NCI-H69 (cell line): ENCODE measurements around the gene CFAP61.

Experiments used
- DNase-seq: peaks from one replicate; lab custom pipeline; 2025; lab: John Stamatoyannopoulos, UW

Gene CFAP61

DNA sequence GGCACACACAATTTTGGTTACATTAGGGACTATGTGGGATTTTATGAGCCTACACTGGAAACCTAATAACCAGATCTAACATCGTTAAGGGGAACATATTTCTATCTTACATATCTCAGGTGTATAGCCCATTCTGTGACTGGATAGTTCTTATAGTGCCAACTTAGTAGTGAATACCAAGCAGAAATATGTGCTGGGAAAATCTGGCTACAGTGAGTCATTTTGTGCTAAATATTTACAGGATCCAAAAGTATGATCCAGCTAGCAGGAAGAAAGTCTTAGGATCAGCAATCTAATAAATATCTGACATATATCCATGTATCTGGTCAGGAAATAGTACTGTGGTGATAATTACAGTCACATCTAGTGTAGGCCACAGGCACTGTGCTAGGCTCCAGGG is 221.0 kb downstream of the CFAP61 start:
- DNase-seq, result no peak

DNA sequence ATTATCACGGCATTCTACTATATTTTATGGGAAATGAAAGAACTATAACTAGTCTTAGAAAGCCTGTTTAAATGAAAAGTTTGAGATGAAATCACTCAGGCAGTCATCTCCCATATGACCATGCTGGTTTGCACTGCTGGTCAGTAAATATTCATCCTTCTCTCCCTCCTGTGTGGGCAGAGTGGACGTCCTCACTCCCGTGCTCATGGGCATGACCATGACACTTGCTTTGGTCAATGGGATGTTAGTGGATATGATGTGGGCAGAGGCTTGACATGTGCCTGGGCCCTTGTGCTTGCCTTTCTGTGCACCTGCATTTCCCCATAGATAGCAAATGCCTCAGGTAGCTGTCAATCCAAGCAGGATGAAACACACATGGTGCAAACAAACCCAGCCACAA is 222.5 kb downstream of the CFAP61 start:
- no peak for DNase-seq

DNA sequence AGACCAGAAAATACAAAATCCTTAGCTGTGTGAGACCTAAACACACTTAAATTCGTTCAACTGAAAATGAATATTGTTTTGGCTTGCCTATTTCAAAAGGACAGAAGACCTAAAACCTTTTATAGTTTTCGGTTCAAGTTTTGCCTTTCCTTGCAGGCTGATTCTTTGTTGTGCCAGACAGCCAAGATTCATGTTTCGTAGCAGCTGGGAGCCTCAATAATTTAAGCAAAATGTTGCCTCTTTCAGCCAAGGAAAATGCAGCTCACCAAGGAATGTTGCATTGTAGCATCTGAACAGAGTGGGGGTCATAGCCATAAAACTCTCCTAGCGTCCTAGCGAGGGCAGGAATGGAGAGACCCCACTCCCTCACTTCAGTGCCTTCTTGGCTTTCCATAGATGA is 223.3 kb downstream of the CFAP61 start:
- DNase-seq, result no peak

GRCh38 chr20:20276811-20277530 is 224.6 kb downstream of the CFAP61 start:
- DNase-seq, result peak; percentile 80

DNA sequence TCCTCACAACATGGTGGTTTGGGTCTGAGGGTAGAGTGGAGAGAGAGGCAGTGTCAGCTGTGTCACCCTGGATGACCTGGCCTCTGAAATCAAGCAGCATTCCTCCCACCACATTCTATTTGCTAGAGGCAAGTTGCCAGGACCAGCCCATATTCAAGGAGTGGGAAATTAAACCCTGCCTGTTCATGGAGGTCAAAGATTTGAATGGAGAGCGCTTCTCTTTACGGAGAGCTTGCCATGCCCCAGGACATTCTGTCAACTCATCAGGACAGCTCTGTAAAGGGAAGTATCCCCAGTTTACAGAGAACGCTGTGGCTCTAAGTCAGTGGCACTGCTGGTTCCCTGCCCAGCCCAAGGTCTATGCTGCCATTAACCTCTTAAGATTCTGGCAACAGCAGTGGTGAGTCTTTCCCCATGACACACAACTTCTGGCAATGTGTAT is 225.6 kb downstream of the CFAP61 start:
- peak; percentile 41 for DNase-seq

GRCh38 chr20:20286061-20286460 is 233.7 kb downstream of the CFAP61 start:
- DNase-seq, result no peak

DNA sequence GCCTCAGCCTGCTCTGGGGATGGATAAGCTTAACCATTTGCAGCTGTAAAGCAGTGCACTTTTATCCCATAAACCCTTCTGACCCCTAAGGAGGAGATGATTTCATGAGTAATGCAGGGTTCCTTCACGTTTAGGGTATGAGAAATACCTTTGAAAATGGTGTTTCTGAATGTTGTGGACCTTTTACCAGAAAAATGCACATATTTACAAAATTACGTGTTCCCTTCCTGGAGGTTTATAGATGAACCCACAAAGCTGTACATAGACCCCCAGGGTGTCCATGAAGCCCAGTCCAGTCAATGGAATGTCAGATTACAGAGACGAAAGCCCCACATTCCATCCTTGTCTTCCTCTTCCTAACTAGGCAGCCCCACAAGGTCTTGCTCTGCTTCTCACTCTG is 237.0 kb downstream of the CFAP61 start:
- no peak for DNase-seq

DNA sequence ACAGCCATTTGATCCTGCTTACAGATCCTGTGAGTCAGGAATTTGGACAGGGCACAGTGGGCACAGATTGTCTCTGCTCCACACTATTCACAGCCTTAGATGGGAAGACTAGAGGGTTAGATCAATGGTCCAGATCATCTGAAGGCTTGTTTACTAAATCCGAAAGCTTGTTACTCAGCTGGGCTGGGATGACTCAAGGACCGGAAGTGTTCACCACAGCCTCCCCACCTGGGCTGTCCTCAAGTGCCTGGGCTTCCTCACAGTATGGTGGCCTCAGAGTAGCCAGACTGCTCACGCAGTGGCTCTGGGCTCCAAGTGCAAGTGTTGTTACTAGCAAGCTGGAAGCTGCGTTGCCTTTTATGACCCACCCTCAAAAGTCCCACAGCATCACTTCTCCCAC is 240.1 kb downstream of the CFAP61 start:
- no peak for DNase-seq

GRCh38 chr20:20293141-20293540 is 240.8 kb downstream of the CFAP61 start:
- no peak for DNase-seq

- no peak for DNase-seq
These were observed 241.5 kb downstream of the CFAP61 start for GRCh38 chr20:20293691-20294385.

DNA sequence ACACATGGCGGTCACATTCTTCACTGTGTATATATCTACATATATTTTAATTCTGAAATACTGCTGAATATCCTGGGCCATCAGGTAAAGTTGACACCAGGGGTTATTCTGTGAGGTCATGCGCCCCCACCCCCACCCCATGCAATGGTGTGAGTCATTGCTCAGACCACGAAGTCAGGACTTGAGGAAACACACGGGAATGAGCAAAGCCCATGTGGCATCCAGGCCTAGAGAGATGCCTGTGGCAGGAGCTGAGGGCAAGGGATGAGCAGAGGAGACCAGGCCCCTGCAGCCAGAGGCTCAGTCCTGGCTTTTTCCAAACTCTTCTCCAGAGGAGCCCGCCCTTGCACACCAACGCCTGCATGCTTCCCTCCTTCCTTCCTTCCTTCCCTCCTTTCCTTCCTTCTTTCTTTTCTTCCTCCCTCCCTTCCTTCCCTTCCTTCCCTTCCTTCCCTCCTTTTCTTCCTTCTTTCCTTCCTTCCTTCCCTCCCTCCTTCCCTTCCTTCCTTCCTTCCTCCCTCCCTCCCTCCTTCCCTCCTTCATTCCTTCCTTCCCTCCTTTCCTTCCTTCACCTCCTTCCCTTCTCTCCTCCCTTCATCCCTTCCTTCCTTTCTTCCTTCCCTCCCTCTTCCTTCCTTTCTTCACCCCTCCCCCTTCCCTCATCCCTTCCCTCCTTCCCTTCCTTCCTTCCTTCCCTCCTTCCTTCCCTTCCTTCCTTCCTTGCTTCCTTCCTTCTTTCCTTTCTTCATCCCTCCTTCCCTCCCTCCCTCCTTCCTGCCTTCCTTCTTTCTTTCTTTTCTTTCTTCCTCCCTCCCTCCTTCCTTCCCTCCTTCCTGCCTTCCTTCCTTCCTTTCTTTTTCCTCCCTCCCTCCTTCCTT is 243.5 kb downstream of the CFAP61 start:
- no peak for DNase-seq

- DNase-seq, result peak; percentile 66
These were observed 244.8 kb downstream of the CFAP61 start for GRCh38 chr20:20297181-20297580.

- no peak for DNase-seq
These were observed 245.4 kb downstream of the CFAP61 start for GRCh38 chr20:20297752-20298151.

GRCh38 chr20:20299904-20300303 is 247.6 kb downstream of the CFAP61 start:
- DNase-seq, result no peak

- no peak for DNase-seq
These were observed 251.0 kb downstream of the CFAP61 start for GRCh38 chr20:20303320-20303719.

- DNase-seq, result no peak
These were observed 251.4 kb downstream of the CFAP61 start for GRCh38 chr20:20303742-20304141.

DNA sequence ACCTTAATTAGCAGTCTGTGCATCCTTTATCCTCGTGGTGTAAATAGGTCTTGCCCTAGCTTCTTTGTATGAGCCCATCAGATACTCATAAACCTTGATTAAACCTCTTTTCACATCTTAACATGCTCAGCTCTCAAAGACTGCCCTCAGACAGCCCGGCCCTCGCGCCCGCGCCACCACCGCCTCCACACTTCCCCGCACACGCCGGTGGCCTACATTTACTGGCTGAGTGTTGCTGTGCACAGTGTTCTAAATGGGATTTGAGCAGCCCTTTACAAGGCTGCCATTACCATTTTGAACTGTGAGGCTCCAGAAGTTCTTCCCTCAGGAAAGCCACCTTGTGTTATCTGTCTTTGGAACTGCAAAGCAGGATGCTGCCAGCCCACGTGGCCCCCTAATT is 252.6 kb downstream of the CFAP61 start:
- no peak for DNase-seq

GRCh38 chr20:20312562-20312961 is 260.2 kb downstream of the CFAP61 start:
- DNase-seq, result no peak

DNA sequence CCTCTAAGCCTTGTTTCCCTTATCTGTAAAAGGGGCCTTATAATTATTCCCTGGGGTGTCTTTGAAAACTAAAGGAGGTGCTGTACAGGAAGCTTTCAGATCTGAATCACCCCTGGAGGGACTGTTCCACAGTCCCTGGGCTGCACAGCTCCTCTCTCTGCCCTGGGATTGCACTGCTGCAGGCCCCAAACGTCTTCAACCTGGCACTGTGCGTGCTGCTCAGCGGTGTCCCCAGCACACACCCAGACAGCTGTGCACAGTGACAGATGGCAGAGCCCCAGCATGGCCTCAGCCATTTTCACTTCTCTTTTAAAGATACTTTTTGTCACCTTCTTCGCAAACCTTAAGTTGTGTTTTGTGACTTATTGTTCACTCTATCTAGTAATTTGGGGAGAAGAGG is 264.9 kb downstream of the CFAP61 start:
- DNase-seq, result peak; percentile 87

- peak; percentile 74 for DNase-seq
These were observed 265.5 kb downstream of the CFAP61 start for GRCh38 chr20:20317621-20318364.

GRCh38 chr20:20318365-20319161 is 266.2 kb downstream of the CFAP61 start:
- DNase-seq, result peak; percentile 36
